ENCODE data around the gene FCN3. TPM values are rescaled to one million over a fixed set of nuclear protein-coding genes. Genes with fewer than 3 reads are reported as not detected.
"Not testable (repeated sequence)": the region's sequence is repeated elsewhere in the genome, so short reads cannot be mapped to it uniquely, and the experiment has no call there.

The FCN3 gene
- total and polyA plus RNA-seq, 10 of the 15 experiments (the other 5 are each of a cell fraction or from before 2014, with no cell fraction given): 0.28 TPM; not detected in 9

GRCh38 chr1:27388337-27389005 is 13.8 kb upstream of the FCN3 start (continued):
- TF ChIP-seq CHD2 (IDR thresholded peaks at IDR 0.05; ENCODE audit: borderline replicate concordance, low read depth, low read length) (no peak), BCL11A (IDR thresholded peaks at IDR 0.05; ENCODE audit: low read depth, low read length) (no peak), MLLT1 (IDR thresholded peaks at IDR 0.05) (no peak), YY1 (IDR thresholded peaks at IDR 0.05; ENCODE audit: low read depth, low read length) (peak; percentile 40; the same call in 1 of the 2 replicates), ZBTB40 (IDR thresholded peaks at IDR 0.05; ENCODE audit: borderline replicate concordance) (no peak), ETV6 (conservative IDR thresholded peaks at IDR 0.05 in 1 of 2, IDR thresholded peaks at IDR 0.05 in 1 of 2; ENCODE audit: borderline replicate concordance in 1 of 2, low read depth in 1 of 2) (no peak), ZNF592 (IDR thresholded peaks at IDR 0.05) (no peak), ZNF384 (IDR thresholded peaks at IDR 0.05; ENCODE audit: borderline replicate concordance, low read depth, low read length) (no peak), MTA2 (IDR thresholded peaks at IDR 0.05; ENCODE audit: low read depth) (no peak), STAT1 (conservative IDR thresholded peaks at IDR 0.05) (no peak), NBN (IDR thresholded peaks at IDR 0.05) (peak; percentile 51; the same call in 1 of the 2 replicates), SMC3 (IDR thresholded peaks at IDR 0.05; ENCODE audit: borderline replicate concordance, low read length) (peak; percentile 98), TBL1XR1 (IDR thresholded peaks at IDR 0.05; ENCODE audit: low read depth, low read length) (no peak)

GRCh38 chr1:27384797-27385196 is 10.2 kb upstream of the FCN3 start:
- 35% methylated on average over 3 of the region's 3 CpGs for WGBS (ENCODE audit: insufficient coverage, insufficient replicate concordance, low lambda C conversion rate, missing lambda C conversion rate)
- H4K20me1 ChIP-seq (ENCODE audit: control insufficient read depth, insufficient read depth); H2AFZ ChIP-seq (ENCODE audit: control insufficient read depth, low read depth, low read length); POLR2A ChIA-PET; DNase-seq (ENCODE audit: low read depth, low spot score); H3K9ac ChIP-seq (ENCODE audit: control insufficient read depth, insufficient read depth, low read length); H3K9me3 ChIP-seq (replicated peaks; ENCODE audit: control insufficient read depth, insufficient read depth, low read length); H3K27me3 ChIP-seq (replicated peaks in 1 of 2; ENCODE audit: control insufficient read depth in 2 of 2, insufficient read depth in 2 of 2, low read length in 1 of 2); H3K4me2 ChIP-seq (ENCODE audit: control insufficient read depth, insufficient read depth); intact Hi-C loops (cut with micrococcal nuclease; ENCODE audit: unreplicated experiment); H3K36me3 ChIP-seq (ENCODE audit: control insufficient read depth in 2 of 2, insufficient read depth in 2 of 2, low read length in 1 of 2); in situ Hi-C loops (cut with MboI); H3K79me2 ChIP-seq (ENCODE audit: control insufficient read depth, insufficient read depth, low read length); ATAC-seq; H3K4me3 ChIP-seq; H3K4me1 ChIP-seq (ENCODE audit: control insufficient read depth, insufficient read depth, low read length); FAIRE-seq; H3K27ac ChIP-seq (ENCODE audit: control insufficient read depth, insufficient read depth); BruUV-seq (replicated peaks): not testable (repeated sequence)
- ChIA-PET SMC1A (ENCODE audit: uncharacterized antibody, unreplicated experiment) (interaction anchor here (2.0 kb wide), 1 partner anchor 10 kb away, joined by 5 read pairs; no protein-coding TSS in a partner anchor), RAD21 (ENCODE audit: unreplicated experiment) (interaction anchor here (0.6 to 3.5 kb wide), 2 partner anchors 83 to 343 kb away, joined by 3 to 34 read pairs; no protein-coding TSS in a partner anchor), CTCF (interaction anchor here (1.0 to 9.0 kb wide), 5 partner anchors 18 to 87 kb away, joined by 3 to 242 read pairs (median 77); partner anchors contain the start of gene MAP3K6)

All from GM12878 (cell line).